GM19099 (cell line): ENCODE data around the gene PRELID1.

Source experiments
- POLR2A ChIP-seq: IDR thresholded peaks from 3 replicates; pipeline ENCODE4 v1.6.1; 2011; ENCODE audit warnings: low read depth; ENCODE audit not compliant: insufficient read length; ENCODE audit errors: extremely low read depth

Gene PRELID1, protein sequence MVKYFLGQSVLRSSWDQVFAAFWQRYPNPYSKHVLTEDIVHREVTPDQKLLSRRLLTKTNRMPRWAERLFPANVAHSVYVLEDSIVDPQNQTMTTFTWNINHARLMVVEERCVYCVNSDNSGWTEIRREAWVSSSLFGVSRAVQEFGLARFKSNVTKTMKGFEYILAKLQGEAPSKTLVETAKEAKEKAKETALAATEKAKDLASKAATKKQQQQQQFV

DNA sequence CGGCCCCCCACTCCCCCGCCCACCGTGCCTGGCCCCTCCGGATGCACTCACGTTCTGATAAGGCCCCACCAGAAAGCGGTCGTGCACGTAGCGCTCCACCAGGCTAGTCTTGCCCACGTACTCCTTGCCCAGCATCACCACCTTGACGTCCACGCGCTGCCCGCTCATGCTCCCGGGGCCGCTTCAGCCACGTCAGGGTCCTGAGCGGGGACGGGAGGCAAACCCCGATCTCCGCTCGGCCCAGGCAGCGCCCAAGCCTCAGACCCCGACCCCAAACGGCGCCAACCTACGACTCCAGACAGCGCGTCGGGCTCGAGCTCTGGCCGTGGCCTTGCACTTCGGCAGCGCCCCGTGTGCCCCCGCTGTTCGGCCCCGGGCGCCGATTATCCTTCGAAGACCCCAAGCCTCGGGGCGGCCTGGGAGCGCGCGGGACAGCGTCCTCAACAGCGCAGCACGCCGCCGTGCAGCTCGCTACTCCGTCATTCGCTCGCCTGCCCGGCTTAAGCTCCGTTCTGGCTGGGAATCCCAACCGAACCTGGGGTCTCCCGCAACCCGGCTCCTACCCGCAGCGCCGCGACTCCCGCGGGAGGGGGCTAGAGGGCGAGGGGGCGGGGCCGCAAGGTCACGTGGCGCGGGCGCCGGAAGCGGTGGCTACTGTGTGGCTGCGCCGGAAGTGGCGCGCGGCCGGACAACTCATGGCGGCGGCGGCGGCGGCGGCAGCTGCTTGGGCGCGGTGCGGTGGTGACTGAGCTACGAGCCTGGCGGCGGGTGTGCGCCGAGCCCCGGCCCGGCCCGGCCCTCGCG, at the start of gene PRELID1, which contains the start of gene RAB24:
Gene PRELID1, plus strand, starts transcription at position 679 of the 804 bp plus-strand sequence. CDS start 187 bp downstream, outside the sequence.
Gene RAB24, minus strand, starts transcription at position 599 of the 804 bp plus-strand sequence. Its CDS starts 431 bp downstream, at position 168.
- peak; percentile 72 for TF ChIP-seq POLR2A

DNA sequence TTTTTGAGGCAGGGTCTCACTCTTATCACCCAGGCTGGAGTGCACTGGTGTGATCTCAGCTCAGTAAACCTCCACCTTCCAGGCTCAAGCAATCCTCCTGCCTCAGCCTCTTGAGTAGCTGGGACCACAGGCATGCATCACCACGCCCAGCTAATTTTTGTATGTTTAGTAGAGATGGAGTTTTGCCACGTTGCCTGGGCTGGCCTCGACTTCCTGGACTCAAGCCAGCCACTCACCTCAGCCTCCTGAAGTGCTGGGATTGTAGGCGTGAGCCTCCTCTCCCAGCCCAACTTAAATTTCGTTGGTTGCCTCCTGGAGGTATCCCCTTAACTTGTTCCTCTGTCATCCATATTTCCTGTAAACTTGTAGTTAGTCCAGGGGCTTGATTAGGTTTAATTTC, 47.3 kb upstream of the PRELID1 start:
- no peak for TF ChIP-seq POLR2A

DNA sequence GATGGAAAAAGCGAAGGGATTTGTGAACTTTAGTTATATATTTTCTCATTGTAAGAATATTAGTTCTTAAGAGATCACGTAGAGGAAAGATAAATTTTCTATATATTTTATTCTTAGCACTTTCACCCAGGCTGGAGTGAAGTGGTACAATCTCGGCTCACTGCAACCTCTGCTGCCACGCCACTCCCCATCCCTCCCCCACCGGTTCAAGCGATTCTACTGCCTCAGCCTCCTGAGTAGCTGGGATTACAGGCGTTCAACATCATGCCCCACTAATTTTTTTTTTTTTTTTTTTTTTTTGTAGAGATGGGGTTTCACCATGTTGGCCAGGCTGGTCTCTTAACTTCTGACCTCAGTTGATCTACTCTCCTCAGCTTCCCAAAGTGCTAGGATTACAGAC, 42.6 kb upstream of the PRELID1 start:
- no peak for TF ChIP-seq POLR2A

DNA sequence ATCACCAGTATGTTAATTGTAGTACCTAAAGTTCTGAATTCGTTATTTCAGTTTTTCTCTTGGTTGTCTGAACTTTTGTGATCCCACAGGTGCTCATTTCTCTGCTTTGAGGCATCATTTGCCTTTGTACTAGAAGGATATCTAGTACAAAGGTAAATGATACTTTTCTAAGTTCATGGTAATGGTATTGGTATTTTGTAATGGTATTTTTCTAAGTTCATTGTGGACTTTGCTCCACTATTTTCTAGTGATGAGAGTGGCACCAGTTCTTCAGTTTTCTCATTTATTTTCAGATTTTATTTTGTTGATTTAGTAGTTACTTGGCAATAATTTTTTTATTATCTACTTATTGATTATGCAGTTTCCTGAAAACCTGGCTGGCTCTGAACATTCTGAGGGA, 42.1 kb upstream of the PRELID1 start:
- TF ChIP-seq POLR2A = no peak

DNA sequence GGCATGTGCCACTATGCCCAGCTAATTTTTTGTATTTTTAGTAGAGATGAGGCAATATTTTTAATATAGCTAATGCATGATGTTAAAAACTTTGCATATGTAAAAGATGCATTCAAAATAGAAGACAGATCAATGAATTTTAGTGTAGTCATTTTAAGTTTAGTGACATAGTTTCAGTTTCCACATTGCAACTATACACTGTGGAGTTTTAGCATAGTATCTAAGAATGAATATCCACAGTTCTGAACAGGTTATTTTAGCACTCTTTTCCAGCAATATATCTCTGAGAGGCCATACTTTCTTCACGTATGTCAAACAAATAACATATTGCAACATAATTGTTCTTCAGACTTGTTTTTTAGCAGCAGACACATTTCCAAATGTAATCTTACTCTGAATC, 39.4 kb upstream of the PRELID1 start:
- TF ChIP-seq POLR2A = no peak

DNA sequence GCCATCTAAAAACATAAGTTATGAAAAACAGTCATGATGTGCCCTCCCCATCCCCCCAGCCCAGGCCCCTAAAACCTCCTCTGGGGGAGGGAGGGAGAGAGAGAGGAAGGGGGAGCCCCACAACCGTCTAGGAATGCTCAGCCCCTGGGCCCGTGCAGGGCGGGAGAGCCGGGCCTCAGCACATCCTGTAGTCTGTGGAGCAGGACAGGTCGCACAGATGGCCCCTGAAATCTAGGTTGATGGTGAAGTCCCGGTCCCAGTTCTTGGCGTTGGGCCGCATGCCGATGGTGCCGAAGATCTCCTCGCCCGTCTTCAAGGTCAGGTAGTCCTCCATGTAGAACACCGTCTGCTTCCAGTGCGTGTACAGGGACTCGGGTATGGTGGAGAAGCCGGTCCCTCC, 38.2 kb upstream of the PRELID1 start:
- TF ChIP-seq POLR2A = no peak

DNA sequence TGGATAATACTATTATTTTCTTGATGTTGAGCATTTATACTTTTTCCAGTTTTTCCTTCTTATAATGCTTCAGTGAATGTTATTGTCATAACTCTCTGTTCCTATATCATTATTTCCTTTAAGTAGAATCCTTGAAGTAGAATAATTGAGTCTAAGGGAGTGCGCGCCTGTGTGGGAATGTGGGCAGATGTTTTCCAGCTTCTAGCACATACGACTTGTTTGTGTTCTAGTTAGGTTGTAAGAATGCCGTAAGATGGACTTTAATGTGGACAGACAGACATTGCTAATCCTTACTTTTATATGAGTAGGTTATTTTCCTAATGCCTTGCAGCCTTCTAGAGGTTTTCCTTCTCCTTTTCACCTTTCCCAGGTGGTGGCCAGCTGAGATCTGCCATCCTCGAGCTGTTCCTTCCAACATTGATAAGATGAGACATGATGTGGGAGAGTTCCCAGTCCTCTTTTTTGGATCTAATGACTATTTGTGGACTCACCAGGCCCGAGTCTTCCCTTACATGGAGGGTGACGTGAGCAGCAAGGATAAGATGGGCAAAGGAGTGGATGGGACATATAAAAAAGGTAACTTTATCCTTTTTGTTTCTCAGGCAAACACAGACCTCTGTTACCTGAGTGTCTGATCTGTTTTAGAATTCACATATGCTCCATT, 34.2 kb upstream of the PRELID1 start:
- TF ChIP-seq POLR2A = no peak

DNA sequence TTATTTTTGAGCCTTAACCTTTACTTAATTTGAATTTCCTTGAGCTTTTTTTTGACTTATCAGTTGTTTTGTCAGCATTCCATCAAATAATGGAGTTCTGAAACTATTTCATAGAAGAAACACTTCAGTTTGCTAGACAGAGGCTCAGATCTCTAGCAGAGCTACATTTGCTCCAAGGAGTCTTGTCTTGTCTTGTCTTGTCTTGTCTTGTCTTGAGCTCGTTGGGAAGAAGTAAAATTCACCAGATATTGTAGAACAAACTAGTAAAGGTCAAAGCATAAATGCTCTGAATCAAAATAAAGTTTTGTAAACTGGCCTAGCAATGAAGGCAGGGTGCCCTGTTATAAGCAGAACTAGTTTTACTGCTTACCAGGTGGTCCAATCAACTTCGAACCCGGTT, 33.6 kb upstream of the PRELID1 start:
- TF ChIP-seq POLR2A = no peak

DNA sequence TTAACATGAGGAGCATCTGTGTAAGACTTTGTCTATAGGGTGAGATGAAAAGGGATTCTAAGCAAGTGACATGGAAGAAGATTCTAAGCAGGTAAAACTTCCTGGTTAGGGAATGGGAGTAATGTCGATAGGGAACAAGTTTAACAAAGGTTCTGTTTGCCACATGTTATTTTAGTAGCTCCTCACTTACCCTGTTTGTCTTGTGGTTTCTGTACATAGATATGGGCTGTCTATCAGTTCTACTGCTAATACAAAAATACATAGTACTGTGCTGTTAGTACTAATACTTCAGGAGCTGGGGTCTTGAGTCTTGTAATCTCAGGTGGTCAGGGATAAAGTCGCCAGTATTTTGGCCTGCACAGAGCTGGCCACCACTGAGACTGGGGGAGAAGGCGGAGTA, 32.9 kb upstream of the PRELID1 start:
- no peak for TF ChIP-seq POLR2A

DNA sequence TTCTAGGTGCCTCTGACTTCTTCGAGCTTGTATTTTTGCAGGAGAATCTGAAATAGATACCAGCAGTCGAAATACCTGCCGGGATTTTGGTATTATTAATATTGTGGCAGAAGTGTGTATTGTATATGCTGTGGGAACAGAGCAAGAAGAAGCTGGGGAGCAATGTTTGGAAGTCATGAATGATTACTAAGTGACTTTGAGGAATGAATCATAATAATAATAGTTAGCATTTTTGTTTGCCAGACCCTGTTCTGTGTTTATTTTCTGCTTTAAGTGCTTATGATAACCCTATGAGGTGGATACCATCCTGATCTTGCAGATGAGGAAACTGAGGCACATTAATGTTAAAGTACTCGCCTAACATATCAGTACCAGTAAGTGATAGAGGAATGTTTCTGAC, 32.5 kb upstream of the PRELID1 start:
- TF ChIP-seq POLR2A = no peak

DNA sequence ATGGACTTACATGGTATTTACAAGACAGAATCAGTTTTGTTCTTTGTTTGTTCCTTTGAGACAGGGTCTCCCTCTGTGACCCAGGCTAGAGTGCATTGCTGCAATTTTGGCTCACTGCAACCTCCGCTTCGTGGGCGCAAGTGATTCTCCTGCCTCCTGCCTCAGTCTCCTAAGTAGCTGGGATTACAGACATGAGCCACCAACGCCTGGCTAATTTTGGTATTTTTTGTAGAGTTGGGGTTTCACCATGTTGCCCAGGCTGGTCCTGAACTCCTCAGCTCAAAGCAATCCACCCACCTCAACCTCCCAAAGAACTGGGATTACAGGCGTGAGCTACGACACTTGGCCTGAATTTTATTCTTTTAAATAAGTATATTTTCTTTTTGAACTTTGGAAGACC, 27.7 kb upstream of the PRELID1 start:
- no peak for TF ChIP-seq POLR2A

DNA sequence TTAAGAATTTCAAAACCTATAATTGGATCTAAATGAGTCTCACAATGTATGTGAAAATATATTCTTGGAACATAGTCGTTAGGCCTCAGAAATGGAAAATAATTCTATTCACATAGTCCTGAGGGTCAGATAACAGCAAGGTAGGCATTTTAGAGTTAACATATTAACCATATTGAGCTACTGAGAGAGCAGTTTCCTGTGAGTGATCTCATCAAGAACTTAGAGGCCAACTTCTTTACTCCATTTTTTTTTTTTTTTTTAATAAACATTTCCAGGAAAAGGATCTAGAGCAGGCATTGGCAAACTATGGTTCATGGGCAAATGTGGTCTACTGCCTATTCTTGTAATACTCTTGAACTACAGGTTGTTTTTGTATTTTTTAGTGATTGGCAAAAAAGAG, 26.7 kb upstream of the PRELID1 start:
- TF ChIP-seq POLR2A = no peak

DNA sequence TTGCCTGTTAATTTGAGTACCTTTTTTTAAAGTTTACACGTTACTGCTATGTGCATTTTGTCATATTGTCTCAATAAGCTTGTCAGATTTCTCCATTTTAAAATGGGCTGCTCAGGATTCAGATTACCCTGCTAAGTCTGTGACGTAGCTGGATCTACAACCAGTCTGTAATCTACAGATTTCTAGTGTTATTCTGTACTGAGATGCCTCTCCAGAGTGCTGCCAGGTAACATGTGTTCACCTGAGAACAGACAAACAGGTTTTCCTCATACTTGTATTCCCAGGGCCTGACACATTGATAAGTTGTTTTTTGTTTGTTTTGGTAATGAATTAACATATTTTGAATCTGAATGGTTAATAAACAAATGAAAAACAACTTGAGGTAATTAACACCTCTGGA, 15.4 kb upstream of the PRELID1 start:
- no peak for TF ChIP-seq POLR2A

DNA sequence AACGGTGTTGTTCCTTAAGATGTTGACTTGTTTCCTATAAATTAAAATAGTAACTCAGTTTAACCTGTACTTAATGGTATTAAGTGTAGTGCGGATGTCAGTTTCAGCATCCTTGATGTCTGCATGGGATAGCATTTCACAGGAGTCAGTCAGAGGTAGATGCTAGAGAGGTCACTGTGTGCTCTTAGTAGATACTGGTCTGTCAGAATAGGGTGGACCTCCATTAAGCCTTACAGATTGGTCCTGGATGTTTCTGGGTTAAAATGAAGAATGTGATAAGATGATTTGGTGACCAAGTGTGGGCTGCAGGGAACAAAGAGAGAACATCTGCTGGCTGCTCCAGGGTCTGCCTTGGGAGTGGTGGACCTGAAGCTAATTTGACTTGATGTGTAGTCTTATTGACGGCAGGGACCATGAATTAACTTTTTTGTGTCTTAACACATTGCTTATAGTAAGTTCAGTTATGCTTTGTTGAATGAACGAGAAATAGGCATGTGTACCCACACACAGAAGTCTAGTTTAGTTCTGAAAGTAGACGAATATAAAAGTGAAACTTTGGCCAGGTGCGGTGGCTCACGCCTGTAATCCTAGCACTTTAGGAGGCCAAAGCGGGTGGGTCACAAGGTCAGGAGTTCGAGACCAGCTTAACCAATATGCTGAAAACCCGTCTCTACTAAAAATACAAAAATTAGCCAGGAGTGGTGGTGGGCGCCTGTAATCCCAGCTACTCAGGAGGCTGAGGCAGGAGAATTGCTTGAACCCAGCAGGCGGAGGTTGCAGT, 12.6 kb upstream of the PRELID1 start:
- no peak for TF ChIP-seq POLR2A

DNA sequence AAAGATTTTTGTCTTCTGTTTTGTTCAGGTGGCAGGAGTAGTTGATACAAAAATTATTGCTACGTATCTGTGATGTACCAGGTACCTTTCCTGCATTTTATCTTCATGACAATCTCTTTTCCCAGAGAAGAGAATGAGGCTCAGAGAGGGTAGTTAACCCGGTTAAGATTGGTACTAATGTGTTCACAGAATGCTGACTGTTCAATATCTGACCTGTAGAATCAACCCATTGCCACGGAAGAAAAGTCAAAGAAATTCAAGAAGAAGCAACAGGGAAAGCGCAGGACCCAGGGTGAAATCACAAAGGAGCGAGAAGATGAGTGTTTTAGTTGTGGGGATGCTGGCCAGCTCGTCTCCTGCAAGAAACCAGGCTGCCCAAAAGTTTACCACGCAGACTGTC, 11.9 kb upstream of the PRELID1 start:
- TF ChIP-seq POLR2A = no peak
